Activated gamma-delta T cell (primary cell): ENCODE results near the gene MORN1.

Experiments used
- DNase-seq: peaks from one replicate; lab custom pipeline; 2025; lab: John Stamatoyannopoulos, UW

MORN1 gene

GRCh38 chr1:2274231-2274928 lies 117.0 kb downstream of the MORN1 start:
- no peak for DNase-seq

GRCh38 chr1:2273401-2274090 lies 117.8 kb downstream of the MORN1 start:
- DNase-seq, result no peak

GRCh38 chr1:2272686-2273400 lies 118.5 kb downstream of the MORN1 start:
- DNase-seq, result no peak

- DNase-seq, result no peak
These were observed 119.3 kb downstream of the MORN1 start for GRCh38 chr1:2271841-2272655.
